ENCODE measurements around the gene WNK2.
"Not testable (repeated sequence)": the region's sequence is repeated elsewhere in the genome, so short reads cannot be mapped to it uniquely, and the experiment has no call there.

- TF ChIP-seq POLR2A, CTCF (IDR thresholded peaks at IDR 0.05): not testable (repeated sequence)
Measured at GRCh38 chr9:93353413-93354310, 169.7 kb downstream of the WNK2 start.
